RPMI7951 (cell line): ENCODE data around the gene ULK4. TPM values are rescaled to one million over a fixed set of nuclear protein-coding genes. Genes with fewer than 3 reads are reported as not detected.

ENCODE experiments used
- DNase-seq: peaks from one replicate; pipeline ENCODE4 v3.0.0-alpha.2; 2012; ENCODE audit warnings: low read depth
- total RNA-seq: library from RNA; depleted of rRNA; stranded (reverse); fragments of >200 nt; shearing (Covaris generic); gene quantifications from 2 replicates; pipeline ENCODE4 v1.2.3, GENCODE V29; 2014

The ULK4 gene
- total RNA-seq, 1 experiment from 2014 or later = 9.0 TPM

GRCh38 chr3:41265823-41266273 lies 696.1 kb downstream of the ULK4 start:
- peak; percentile 98 for DNase-seq

GRCh38 chr3:41265011-41265545 lies 696.8 kb downstream of the ULK4 start:
- peak; percentile 91 for DNase-seq

DNA sequence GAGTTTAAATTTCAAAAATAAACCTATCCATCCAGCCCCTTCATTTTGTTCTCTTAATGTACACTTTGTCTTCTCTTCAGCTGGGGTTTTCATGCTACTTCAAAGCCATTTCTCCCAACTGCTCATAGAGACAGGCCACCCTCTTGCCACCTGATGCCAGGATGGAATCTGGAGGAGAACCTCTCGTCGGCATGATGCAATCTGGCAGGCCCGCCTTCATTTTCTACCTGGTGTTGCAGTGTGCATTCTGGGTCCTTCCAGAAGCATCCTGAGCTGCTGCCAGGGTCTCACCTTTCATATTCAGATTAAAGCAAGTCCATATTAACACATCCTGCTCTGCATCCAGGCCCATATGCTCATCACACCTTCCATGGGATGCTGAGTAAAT lies 701.8 kb downstream of the ULK4 start:
- DNase-seq = no peak

GRCh38 chr3:41259449-41260062 lies 702.3 kb downstream of the ULK4 start:
- DNase-seq = peak; percentile 77

GRCh38 chr3:41258239-41258800 lies 703.6 kb downstream of the ULK4 start:
- DNase-seq = no peak

- DNase-seq = no peak
Observed at GRCh38 chr3:41251593-41251992, 710.3 kb downstream of the ULK4 start.

DNA sequence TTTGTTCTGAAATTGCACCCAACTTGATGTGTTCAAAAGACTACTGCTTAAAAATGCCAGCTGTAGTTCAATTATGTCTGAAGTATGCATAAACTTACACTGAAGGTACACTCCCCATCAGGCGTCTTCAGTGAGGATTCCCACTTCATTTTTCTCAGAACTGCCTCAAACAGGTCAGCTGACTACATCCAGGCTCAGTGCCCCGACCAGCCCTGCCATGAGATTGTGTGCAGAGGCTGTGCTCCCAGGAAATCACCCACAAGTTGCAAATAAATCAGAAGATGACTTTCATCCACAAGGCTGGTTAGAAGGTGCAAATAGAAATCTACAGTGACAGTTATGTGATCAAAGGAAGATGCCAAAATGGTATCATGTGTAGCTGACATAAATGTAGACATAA lies 711.1 kb downstream of the ULK4 start:
- DNase-seq = no peak

DNA sequence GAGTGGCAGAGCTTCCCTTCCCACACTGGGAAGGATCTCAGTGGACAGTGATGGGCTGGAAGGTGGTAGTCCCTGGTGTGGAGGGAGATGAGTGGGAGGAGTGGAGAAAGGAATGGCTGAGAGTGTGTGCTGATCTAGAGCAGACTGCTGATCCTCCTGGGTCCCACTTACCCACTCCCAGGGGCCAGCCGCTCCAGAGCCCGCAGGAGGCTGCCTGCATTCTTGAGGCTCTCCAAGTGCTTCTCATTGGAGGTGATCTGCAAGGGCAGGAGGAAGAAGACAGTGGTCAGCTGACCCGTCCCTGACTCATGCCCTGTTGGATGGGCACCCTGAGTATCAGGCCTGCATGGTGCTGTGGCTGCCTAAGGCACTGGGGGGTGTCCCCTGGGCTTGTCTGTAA lies 712.6 kb downstream of the ULK4 start:
- DNase-seq = no peak

GRCh38 chr3:41248525-41248924 lies 713.4 kb downstream of the ULK4 start:
- DNase-seq = no peak

GRCh38 chr3:41247055-41248004 lies 714.6 kb downstream of the ULK4 start:
- DNase-seq = no peak

DNA sequence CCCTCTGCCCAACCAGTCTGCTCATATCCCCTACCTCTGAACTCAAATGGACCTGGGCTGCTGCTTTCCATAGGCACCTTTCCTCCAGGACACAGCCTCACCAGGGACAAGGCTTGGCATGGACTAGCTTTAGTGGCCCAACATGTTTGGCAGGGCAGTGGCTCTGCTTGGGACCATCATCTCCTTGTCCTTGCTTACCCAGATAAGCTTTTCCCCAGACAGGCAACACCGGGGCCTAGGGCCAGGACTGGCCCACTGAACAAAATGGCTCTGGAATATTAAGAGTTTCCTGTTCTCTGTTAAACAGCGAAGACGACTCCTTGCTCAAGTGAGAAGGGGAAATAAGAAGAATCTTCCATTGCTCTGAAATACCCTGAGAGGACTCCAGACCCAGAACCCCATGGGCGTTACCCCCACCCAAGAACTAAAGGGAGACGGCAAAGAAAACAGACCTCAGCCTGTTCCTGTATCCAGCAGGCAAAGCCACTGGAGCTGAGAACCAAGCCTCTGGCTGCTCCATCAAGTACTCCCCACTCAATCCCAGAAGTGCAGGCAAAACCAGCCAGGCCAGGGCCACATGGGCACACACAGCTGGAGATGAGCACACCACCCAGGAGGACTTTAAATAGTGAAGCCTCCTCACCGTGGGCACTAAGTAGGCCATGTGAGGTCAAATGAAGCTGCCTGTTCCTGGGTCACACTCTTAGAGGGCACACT lies 717.1 kb downstream of the ULK4 start:
- DNase-seq = no peak

GRCh38 chr3:41243183-41243582 lies 718.7 kb downstream of the ULK4 start:
- no peak for DNase-seq

- no peak for DNase-seq
Observed at GRCh38 chr3:41241800-41242571, 719.9 kb downstream of the ULK4 start.

GRCh38 chr3:41241161-41241560 lies 720.7 kb downstream of the ULK4 start:
- DNase-seq = no peak

DNA sequence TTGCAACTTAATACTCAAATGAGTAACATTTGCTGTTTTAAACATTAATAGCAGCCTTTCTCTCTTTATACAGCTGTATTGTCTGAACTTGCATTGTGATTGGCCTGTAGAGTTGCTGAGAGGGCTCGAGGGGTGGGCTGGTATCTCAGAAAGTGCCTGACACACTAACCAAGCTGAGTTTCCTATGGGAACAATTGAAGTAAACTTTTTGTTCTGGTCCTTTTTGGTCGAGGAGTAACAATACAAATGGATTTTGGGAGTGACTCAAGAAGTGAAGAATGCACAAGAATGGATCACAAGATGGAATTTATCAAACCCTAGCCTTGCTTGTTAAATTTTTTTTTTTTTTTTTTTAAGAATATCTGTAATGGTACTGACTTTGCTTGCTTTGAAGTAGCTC lies 722.3 kb downstream of the ULK4 start:
- no peak for DNase-seq

- no peak for DNase-seq
Observed at GRCh38 chr3:41237907-41238306, 724.0 kb downstream of the ULK4 start.

DNA sequence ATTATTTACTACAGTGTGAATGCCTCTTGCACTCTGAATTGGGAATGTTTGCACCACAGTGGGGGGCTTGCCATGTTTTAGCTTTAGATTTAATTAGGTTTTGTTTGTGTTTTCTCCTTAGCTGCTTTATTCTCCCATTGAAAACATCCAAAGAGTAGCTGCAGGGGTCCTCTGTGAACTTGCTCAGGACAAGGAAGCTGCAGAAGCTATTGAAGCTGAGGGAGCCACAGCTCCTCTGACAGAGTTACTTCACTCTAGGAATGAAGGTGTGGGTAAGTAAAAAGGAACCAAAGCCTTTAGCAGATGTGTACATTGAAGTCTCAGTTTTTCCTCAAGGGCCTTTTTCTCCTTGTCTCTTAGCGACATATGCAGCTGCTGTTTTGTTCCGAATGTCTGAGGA lies 725.7 kb downstream of the ULK4 start:
- DNase-seq = no peak

- peak; percentile 19 for DNase-seq
Observed at GRCh38 chr3:41234823-41235721, 726.8 kb downstream of the ULK4 start.

GRCh38 chr3:41224120-41224806 lies 737.6 kb downstream of the ULK4 start:
- DNase-seq = peak; percentile 54
